GM19463 (cell line): Measurements from ENCODE around the gene TET2.
"Not testable (repeated sequence)": the region's sequence is repeated elsewhere in the genome, so short reads cannot be mapped to it uniquely, and the experiment has no call there.

Source experiments
- ATAC-seq: cut with Tn5 transposase; IDR thresholded peaks from one replicate; pipeline ENCODE4 v1.9.1; 2021; ENCODE audit warnings: mild to moderate bottlenecking, moderate library complexity; ENCODE audit not compliant: unreplicated experiment

Gene TET2

GRCh38 chr4:105282489-105282888 lies 135.8 kb downstream of the TET2 start:
- ATAC-seq: no peak

DNA sequence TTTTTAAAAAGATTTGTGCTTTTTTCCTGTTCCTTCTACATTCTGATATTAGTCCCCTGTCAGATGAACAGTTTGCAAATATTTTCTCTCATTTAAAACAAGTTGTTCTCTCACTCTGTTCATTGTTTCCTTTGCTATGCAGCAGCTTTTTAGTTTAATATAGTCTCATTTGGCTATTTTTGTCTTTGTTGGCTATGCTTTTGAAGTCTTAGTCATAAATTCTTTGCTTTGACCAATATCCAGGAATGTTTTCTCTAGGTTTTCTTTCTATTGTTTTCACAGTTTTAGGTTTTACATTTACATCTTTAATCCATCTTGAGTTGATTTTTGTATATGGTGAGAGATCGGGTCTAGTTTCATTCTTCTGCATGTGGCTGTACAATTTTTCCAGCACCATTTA lies 136.8 kb downstream of the TET2 start:
- no peak for ATAC-seq

- ATAC-seq: no peak
Observed at GRCh38 chr4:105288121-105288520, 141.4 kb downstream of the TET2 start.

DNA sequence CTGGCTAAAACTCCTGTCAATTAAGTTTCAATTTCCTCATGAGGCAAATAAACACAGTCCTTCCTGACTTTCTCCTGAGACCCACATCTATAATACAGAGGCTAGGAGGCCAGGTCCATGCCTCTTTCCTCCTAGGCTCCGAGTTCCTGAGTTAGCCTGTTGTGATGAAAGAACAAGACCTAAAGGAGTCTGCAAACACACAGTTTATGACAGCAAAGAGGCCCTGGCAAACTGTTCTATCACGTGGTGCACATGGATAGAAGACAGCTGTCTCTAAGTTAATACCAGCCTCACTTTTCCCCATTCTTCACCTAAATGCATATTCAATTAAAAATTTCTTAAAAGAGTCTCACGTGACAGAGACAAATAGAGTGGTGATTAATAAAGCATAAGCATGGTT lies 145.2 kb downstream of the TET2 start:
- no peak for ATAC-seq

- no peak for ATAC-seq
Observed at GRCh38 chr4:105293360-105293759, 146.7 kb downstream of the TET2 start.

DNA sequence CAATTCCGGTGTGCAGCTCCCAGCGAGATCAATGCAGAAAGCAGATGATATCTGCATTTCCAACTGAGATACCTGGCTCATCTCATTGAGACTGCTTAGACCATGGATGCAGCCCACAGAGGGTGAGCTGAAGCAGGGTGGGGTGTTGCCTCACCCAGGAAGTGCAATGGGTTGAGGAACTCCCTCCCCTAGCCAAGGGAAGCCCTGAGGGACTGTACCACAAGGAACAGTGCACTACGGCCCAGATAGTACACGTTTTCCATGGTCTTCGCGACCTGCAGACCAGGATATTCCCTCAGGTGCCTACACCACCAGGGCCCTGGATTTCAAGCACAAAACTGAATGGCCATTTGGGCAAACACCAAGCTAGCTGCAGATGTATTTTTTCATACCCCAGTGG lies 150.0 kb downstream of the TET2 start:
- no peak for ATAC-seq

- not testable (repeated sequence) for ATAC-seq
Observed at GRCh38 chr4:105299027-105299426, 152.4 kb downstream of the TET2 start.

GRCh38 chr4:105304085-105304484 lies 157.4 kb downstream of the TET2 start:
- no peak for ATAC-seq

GRCh38 chr4:105305019-105305836 lies 158.6 kb downstream of the TET2 start:
- ATAC-seq: peak; percentile 25

DNA sequence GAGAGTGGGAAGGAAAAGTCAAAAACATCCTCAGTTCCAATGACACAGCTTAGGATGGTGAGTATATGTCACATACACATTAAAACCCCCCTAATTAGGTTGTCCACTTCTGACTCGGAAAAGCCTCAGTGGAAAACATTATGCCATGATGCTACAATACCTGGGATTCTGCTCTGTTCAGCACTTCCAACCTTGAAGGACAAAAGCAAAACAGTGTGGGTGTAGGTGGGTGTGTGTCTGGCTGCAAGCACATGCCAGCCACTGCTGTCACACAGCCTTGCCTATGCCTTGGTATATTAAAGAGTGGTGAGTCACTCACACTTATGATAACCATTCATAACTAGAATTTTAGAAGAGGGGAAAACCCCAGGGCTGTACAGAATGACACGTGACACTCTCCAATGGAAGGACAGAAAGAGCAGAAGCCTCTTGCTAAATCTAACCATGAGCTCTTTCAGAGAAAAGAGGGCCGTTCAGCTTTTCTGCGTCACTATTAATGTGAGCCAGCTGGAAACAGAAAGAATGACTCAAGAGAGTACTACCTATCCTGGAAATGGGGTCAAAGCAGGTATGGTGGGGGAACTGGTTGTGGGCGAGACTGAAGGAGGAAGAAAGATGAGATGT lies 159.6 kb downstream of the TET2 start:
- peak; percentile 86 for ATAC-seq

- ATAC-seq: no peak
Observed at GRCh38 chr4:105306820-105307219, 160.1 kb downstream of the TET2 start.

- no peak for ATAC-seq
Observed at GRCh38 chr4:105318486-105318885, 171.8 kb downstream of the TET2 start.

- ATAC-seq: no peak
Observed at GRCh38 chr4:105327222-105327621, 180.5 kb downstream of the TET2 start.

DNA sequence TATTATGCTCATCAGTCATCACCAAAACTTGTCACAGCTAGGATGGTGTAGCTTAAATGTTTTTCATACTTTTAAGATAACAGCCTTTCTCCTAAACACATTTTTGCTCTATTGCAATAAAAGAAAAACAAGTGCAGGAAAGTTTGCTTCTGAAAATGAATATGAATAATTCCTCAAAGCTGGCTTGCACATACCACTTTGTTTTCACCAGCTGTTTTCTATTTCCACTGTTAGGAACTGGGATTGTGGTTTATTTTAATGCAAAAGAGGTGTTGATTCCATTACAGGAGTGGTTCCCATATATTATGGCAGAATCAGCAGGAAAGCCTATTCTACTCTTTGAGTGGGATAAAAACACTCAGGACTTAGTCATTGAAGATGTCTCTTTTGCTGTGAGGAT lies 181.3 kb downstream of the TET2 start:
- ATAC-seq: no peak

GRCh38 chr4:105329081-105329480 lies 182.4 kb downstream of the TET2 start:
- no peak for ATAC-seq
